GM18861 (cell line): ENCODE data around the gene REG4.
"Not testable (repeated sequence)": the region's sequence is repeated elsewhere in the genome, so short reads cannot be mapped to it uniquely, and the experiment has no call there.

Source experiments
- ATAC-seq: cut with Tn5 transposase; IDR thresholded peaks from one replicate; pipeline ENCODE4 v1.9.1; 2021; ENCODE audit not compliant: unreplicated experiment

The REG4 gene

DNA sequence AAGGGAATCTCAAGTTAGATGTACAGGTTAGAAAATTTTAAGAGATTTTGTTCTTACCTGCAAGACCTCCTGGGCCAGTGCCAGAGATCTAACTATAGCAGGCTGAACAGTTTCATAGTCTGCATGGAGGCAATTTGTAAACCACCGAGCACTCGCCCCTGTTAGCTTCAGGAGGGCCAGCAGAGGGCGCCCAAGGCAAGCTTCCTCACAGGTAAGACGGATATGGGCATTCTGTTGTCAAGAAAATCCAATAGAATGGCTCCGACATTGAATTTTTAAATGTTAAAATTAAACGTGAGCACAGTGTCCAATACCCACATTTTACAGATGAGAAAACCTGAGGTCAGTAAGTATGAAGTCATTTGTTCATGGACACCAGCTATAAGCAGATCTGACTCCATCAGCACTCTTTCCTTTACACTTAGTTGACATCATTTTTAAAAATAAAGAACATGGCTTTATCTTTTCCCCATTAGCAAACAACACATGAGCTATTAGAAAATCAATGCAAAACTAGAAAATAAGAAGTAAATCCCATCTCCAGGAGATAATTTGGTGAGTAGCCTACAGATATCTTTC, 2.2 kb downstream of the REG4 start:
- peak; percentile 83 for ATAC-seq

DNA sequence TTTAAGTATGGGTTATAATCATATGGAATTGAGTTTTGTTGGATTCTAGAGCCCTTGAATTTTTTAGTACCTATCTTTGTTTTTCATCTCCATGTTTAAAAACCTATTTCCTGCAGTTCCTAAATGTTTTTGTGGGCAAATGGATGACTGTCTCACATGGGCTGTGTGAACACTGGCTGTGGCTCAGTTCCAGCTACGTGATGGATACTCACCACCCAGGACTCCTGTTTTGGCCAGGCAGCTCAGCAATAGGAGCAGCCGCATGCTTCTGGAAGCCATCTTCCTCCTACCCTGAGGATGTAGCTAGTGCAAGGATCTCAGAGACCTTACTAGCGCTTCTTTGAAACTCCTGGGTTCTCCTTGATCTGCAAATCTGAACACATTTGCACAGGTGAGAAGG, 2.8 kb downstream of the REG4 start:
- no peak for ATAC-seq

DNA sequence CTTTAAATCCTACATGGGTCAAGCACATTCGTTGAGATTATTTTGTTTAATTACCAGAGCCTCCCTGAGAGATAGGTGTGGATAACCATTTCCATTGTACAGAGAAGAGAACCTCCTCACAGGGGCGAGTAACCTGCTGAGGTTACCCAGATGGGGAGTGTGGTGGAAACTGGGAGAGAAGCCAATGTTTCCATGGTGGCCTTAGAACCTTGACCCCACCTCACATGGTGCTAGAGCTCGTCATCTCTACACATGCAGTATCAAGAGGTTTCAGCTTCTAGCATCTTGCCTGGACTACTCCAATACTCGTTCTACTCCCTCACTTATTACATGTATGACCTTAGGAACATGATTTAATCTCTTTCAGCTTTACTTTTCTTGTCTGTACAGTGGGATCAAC, 4.8 kb downstream of the REG4 start:
- ATAC-seq = no peak

DNA sequence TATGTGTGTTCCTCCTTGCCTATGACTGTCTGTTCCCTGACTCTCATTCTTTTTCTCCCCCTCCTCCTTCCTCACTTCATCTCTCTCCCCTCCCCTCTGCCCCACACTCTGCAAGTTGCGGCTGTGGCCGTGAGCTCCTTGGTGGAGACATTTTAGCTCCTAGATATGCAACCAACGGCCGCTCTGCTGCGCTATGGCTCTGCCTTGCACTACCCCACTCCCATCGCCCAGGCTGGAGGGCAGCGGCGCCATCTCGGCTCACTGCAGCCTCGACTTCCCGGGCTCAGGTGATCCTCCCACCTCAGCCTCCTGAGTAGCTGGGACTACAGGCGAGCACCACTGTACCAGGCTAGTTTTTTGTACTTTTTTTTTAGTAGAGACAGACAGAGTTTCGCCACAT, 5.5 kb downstream of the REG4 start:
- ATAC-seq = no peak

GRCh38 chr1:119805247-119805646, 6.0 kb downstream of the REG4 start:
- no peak for ATAC-seq

GRCh38 chr1:119799599-119800177, 11.6 kb downstream of the REG4 start:
- no peak for ATAC-seq

DNA sequence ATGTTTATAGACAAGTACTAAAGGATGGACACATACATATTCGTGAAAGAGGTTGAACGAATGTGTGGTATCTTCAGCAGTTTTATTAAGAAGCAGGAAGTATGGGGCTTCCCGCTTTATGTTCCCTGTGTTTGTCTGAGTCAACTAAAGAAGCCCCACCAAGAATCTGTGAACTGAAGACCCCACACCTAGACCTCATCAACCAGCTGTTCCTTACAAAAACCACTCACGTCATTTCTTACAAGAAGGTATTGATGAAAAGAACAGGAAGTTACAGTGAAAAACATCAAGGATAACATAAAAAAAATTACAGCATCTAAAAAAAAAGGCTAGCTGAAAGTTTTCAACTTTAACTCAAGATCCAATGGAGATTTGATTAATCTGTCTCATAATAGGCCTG, 12.3 kb downstream of the REG4 start:
- no peak for ATAC-seq

DNA sequence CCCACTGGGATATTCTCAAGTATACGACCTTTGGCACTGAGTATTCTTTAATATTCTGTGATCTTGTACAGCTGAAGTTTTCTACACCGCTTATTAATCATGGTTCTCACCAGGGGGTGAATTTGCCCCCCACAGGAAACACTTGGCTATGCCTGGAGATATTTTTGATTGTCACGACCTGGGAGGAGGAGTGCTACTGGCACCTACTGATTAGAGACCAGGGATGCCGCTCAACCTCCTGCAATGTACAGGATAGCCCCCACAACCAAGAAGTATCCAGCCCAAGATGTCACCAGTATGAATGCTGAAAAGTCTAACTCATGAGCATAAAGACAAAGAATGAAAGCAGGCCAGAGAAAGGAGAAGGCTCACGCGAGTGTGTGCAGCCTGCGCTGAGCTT, 13.7 kb downstream of the REG4 start:
- no peak for ATAC-seq

- no peak for ATAC-seq
These were observed 14.1 kb downstream of the REG4 start for GRCh38 chr1:119797162-119797561.

- ATAC-seq = no peak
These were observed 15.7 kb downstream of the REG4 start for GRCh38 chr1:119795261-119796200.

DNA sequence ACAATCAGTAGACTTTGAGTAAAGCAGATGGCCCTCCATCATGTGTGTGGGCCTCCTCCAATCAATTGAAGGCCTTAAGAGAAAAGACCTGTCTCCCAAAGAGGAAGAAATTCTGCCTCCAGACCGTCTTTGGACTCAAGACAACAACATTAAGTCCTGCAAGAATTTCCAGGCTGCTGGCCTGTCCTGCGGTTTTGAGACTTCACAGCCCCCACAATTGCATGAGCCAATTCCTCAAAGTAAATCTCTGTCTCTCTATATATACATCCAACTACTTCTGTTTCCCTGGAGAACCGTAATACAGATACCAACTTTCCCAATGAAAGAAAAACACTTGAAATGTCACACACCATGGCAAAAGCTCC, 16.4 kb downstream of the REG4 start:
- no peak for ATAC-seq

GRCh38 chr1:119794230-119794875, 16.9 kb downstream of the REG4 start:
- no peak for ATAC-seq

DNA sequence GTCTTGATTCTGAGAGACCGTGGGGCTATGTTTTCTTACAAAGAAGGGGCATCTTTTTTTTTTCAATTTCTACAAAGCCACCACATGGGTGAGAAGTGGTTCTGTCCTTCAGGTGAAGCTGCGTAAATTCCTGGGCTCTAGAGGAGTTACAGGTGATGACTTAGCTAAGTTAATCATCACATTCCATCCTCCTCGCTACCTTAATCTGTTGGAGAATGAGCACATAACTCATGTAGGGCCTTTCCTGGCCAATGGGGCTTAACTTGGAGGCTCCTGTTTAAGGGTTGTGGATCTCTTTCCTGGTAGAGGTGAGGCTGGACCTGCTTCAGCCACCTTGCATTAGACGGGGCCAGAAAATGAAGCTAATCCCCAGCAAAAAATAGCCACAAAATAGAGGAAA, 19.9 kb downstream of the REG4 start:
- no peak for ATAC-seq

DNA sequence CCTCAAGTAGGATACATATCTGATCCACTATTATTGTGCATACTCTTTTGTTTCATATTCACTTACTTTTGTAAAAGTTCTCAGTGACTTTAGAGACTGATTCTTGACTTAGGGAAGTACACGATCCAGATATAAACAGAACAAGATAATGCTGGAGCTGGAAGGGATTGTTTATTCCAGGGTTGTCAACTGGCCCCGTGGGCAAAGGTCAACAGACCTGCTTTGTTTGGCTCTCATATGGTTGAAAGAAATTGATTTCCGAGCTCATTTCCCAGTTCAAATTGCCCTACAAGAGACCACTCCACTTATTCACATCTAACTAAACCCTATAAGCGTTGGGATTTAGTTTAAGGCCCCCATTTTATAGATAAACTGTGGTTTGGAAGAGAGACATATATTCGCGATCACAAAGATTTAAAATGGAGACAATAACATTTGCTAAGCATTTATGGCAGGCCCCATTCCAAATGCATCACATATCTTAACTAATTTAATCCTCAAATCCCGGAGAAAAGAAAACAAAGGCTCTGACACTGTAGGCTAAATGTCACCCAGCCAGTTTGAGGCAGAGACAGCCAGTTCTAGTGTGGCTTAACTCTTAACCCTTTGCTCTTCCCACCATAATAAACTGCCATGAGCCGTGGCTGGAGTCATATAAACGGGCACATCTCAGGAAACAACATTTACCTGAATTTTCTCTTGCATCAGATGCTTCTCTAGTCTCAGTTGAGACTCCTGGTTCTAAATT, 20.6 kb downstream of the REG4 start:
- ATAC-seq = no peak

DNA sequence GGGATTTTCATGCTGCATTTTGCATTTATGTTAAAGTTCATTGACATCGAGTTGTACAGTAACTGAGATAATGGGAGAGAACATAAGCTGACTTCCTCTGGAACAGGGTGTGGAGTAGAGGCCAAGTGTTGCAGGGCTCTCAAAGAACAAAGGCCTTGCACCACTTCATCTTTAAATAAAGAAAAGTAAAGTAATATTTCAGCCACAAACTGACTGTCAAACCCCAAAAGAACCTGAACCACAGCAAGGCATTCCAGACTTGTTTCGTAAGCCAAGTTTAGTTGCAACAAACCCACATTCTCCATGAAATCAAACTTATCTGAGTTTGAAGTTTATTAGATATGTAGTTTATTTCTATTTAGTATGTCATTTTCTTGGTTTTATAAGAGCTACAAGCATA, 23.5 kb downstream of the REG4 start:
- ATAC-seq = no peak

- ATAC-seq = not testable (repeated sequence)
These were observed 24.7 kb downstream of the REG4 start for GRCh38 chr1:119786473-119787050.

GRCh38 chr1:119786046-119786445, 25.2 kb downstream of the REG4 start:
- ATAC-seq = not testable (repeated sequence)

DNA sequence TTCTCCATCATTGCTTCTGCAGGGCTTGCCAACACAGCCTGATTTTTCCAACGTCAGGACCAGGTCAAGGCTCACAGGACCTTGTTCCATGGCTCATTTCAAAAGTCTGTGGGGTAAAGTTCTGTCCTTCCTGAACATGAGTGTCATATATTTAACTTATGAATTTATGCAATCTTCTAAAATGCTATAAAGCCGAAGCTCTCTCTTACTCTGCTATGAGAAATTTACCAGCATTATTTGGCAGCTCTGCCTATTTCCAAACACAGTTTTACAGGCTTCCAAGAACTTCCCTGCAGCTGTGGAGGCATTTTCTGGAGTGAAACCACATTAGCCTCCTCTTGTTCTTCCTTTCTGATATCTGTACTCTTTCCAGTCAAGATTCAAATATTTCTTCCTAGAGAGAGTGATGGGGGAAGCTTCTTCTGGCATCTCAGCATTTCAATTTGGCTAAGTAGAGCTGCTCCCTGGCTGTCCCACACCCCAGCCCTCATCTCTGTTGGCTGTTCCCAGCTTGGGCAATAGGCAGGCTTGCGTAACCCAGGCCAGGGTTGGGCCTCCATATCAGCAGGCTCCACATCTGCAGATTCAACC, 27.0 kb downstream of the REG4 start:
- no peak for ATAC-seq

DNA sequence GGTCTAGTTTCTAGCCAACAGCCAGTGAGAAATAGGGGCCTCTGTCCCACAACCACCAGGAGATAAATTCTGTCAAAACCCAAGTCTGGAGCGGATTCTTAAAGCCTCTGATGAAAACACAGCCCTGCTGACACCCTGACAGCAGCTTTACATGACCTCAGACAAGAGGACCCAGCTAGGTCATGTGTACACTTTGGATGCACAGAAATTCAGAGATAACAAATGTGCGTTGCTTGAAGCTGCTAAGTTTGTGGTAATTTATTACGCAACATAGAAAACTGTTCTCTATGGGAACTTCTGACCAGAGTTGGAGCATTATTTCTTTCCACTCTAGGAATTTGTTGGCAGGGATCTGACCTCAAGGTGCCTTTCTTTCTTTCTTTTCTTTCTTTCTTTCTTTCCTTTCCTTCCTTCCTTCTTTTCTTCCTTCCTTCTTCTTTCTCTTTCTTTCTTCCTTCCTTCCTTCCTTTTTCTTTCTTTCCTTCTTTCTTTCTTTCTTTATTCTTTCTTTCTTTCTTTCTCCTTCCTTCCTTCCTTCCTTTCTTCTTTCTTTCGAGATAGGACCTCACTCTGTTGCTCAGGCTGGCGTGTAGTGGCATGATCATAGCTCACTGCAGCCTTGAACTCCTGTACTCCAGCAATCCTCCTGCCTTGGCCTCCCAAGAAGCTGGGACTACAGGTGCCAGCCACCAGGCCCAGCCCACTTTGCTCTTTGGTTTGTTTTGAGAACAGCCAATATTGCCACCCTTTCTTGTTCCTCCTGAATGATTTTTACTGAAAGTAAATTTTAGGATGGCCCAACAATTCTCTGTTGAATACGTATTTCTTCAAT, 27.7 kb downstream of the REG4 start:
- ATAC-seq = no peak
